ENCODE measurements around the gene PKNOX2. TPM values are rescaled to one million over a fixed set of nuclear protein-coding genes. Genes with fewer than 3 reads are reported as not detected.

The PKNOX2 gene
- total RNA-seq, 2 donors from 2014 or later, result 4.0 to 6.9 TPM

DNA sequence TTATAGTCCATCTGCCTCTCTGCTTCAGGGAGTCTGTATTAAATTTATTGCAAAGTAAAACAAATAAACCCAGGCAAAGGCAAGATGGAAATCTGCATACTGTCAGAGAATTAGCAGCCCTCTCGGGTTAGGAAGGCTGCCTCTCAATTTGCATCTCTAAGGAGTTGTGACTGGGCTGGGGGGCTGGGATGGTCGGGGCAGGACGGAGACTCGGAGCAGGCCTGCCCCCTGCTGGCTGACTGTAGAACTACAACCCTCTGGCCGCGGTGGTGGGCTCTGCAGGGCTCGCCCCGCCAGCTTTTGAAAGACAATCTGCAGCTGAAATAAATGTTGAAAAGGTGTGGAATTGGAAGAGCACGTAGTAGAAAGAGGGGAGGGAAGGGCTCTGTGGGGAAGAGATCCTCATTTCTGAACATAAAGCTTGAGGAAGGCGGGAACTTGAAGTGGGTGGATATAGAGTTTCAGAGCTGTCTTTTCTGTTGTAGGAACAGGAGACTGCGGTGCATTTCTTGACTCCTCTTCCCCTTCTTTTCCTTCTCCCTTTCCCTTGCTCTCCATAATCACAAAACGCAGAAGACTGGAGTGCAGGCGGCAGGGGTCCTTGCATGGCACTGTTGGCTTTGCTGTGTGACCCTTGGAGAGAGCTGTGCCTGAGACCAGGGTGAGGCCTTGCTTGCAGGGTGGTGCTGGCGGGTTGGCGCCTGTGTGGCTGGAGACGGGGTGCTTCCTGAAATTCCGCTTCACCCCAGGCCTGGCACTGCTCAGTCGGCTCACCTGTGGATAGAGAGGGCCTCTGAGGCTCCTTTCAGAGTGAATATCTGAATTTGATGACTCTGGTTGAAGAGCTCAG is 22.6 kb upstream of the PKNOX2 start:
- TF ChIP-seq, protein P1, sequence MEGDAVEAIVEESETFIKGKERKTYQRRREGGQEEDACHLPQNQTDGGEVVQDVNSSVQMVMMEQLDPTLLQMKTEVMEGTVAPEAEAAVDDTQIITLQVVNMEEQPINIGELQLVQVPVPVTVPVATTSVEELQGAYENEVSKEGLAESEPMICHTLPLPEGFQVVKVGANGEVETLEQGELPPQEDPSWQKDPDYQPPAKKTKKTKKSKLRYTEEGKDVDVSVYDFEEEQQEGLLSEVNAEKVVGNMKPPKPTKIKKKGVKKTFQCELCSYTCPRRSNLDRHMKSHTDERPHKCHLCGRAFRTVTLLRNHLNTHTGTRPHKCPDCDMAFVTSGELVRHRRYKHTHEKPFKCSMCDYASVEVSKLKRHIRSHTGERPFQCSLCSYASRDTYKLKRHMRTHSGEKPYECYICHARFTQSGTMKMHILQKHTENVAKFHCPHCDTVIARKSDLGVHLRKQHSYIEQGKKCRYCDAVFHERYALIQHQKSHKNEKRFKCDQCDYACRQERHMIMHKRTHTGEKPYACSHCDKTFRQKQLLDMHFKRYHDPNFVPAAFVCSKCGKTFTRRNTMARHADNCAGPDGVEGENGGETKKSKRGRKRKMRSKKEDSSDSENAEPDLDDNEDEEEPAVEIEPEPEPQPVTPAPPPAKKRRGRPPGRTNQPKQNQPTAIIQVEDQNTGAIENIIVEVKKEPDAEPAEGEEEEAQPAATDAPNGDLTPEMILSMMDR (conservative IDR thresholded peaks at IDR 0.05), result peak; percentile 99
- Histone ChIP-seq H3K4me1 (ENCODE audit: control insufficient read depth, insufficient read depth, low read length) (peaks cover 7% of the 10 kb centered on the region), H3K36me3 (ENCODE audit: control insufficient read depth, insufficient read depth, low read length) (no peaks in the 10 kb centered on the region), H3K27me3 (ENCODE audit: control insufficient read depth, insufficient read depth, low read length, poor library complexity, severe bottlenecking) (no peaks in the 10 kb centered on the region), H3K9me3 (ENCODE audit: control insufficient read depth, low read length) (no peaks in the 10 kb centered on the region), H3K4me3 (ENCODE audit: low read length) (no peak overlapping the region), H3K9ac (ENCODE audit: extremely low read depth, low read length, poor library complexity, severe bottlenecking) (no peak overlapping the region), H3K27ac (ENCODE audit: low read depth, low read length) (no peak overlapping the region)
- Mint-ChIP-seq H3K4me1 (peaks cover 38% of the 10 kb centered on the region), H3K36me3 (ENCODE audit: low read depth) (no peaks in the 10 kb centered on the region), H3K27ac (no peak overlapping the region), H3K9me3 (peaks cover 1% of the 10 kb centered on the region), H3K4me3 (no peak overlapping the region), H3K27me3 (ENCODE audit: insufficient read depth) (peaks cover 54% of the 10 kb centered on the region)
- DNase-seq, result peak; percentile 96
- WGBS, 2 experiments (ENCODE audit: insufficient coverage in 1 of 2, insufficient read length in 1 of 2), result 23 to 39% methylated on average over 6 to 18 of the region's 18 CpGs

DNA sequence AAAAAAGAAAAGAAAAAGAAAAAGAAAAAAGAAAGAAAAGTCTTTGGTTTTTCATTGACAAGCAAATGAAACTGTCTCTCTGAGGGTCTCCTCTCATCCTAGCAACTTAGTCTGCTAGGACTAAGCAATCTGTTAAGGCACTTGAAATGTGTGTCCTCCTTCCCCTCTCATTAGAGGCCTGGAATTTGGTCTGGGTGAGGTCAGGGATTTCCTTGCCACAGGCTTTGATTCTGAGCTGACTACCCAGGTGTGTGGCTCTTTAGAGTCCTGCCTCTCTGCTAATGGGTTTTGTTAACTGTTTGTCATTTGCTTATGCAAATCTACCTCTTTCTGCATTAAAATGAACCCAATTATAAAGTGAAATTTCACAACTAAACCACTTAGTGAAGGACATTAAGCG is 18.3 kb upstream of the PKNOX2 start:
- Histone ChIP-seq H3K9ac (ENCODE audit: extremely low read depth, low read length, poor library complexity, severe bottlenecking) (no peak overlapping the region), H3K27me3 (ENCODE audit: control insufficient read depth, insufficient read depth, low read length, poor library complexity, severe bottlenecking) (no peaks in the 10 kb centered on the region), H3K36me3 (ENCODE audit: control insufficient read depth, insufficient read depth, low read length) (no peaks in the 10 kb centered on the region), H3K9me3 (ENCODE audit: control insufficient read depth, low read length) (no peaks in the 10 kb centered on the region), H3K4me3 (ENCODE audit: low read length) (no peak overlapping the region), H3K4me1 (ENCODE audit: control insufficient read depth, insufficient read depth, low read length) (peaks cover under 1% of the 10 kb centered on the region), H3K27ac (ENCODE audit: low read depth, low read length) (no peak overlapping the region)
- Mint-ChIP-seq H3K27me3 (ENCODE audit: insufficient read depth) (peaks cover 38% of the 10 kb centered on the region), H3K4me1 (peaks cover 14% of the 10 kb centered on the region), H3K9me3 (peaks cover 1% of the 10 kb centered on the region), H3K4me3 (no peak overlapping the region), H3K27ac (no peak overlapping the region), H3K36me3 (ENCODE audit: low read depth) (no peaks in the 10 kb centered on the region)
- TF ChIP-seq, protein P1 (conservative IDR thresholded peaks at IDR 0.05), result no peak
- WGBS, 2 experiments (ENCODE audit: insufficient coverage in 1 of 2, insufficient read length in 1 of 2), result 40 to 60% methylated on average over 1 of the region's 1 CpG
- peak; percentile 71 for DNase-seq

DNA sequence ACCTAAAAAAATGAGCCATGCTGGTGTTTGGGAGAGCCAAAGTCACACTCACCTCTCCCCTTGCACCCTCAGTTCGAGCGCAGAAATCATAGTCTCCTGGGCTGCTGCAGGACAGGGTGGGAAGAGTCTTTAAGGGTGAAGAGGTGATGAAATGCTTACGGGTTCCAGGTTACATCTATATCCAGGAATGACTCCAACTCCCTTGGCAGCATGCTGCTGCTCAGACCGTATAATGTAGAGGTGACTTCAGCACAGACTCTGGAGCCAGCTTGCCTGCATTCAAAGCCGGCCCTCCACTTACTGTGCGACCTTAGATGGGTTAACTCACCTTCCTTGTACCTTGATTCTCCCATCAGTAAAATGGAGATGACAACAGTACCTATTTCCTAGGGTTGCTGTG is 17.3 kb upstream of the PKNOX2 start:
- Histone ChIP-seq H3K36me3 (ENCODE audit: control insufficient read depth, insufficient read depth, low read length) (no peaks in the 10 kb centered on the region), H3K4me1 (ENCODE audit: control insufficient read depth, insufficient read depth, low read length) (no peaks in the 10 kb centered on the region), H3K9me3 (ENCODE audit: control insufficient read depth, low read length) (no peaks in the 10 kb centered on the region), H3K27me3 (ENCODE audit: control insufficient read depth, insufficient read depth, low read length, poor library complexity, severe bottlenecking) (no peaks in the 10 kb centered on the region), H3K27ac (ENCODE audit: low read depth, low read length) (no peak overlapping the region), H3K4me3 (ENCODE audit: low read length) (no peak overlapping the region), H3K9ac (ENCODE audit: extremely low read depth, low read length, poor library complexity, severe bottlenecking) (no peak overlapping the region)
- DNase-seq, result no peak
- no peak overlapping the region for H3K4me3 Mint-ChIP-seq
- peaks cover 1% of the 10 kb centered on the region for H3K9me3 Mint-ChIP-seq
- peaks cover 36% of the 10 kb centered on the region for H3K27me3 Mint-ChIP-seq (ENCODE audit: insufficient read depth)
- H3K27ac Mint-ChIP-seq, result no peak overlapping the region
- H3K4me1 Mint-ChIP-seq, result peaks cover 9% of the 10 kb centered on the region
- TF ChIP-seq, protein P1 (conservative IDR thresholded peaks at IDR 0.05), result no peak
- 77 to 96% methylated on average over 4 to 6 of the region's 6 CpGs for WGBS, 2 experiments (ENCODE audit: insufficient coverage in 1 of 2, insufficient read length in 1 of 2)
- H3K36me3 Mint-ChIP-seq (ENCODE audit: low read depth), result no peaks in the 10 kb centered on the region

Data from endodermal cell (in vitro differentiated cells).